Gastrocnemius medialis (tissue), 4 donors: ENCODE measurements around the gene SPTBN4.

Source experiments
- CTCF ChIP-seq, 5 experiments: fragments of 450-650 bp in 3 of 5; fragments of 200-600 bp in 2 of 5; sonication (generic) in 2 of 5; IDR thresholded peaks in 4 of 5; conservative IDR thresholded peaks in 1 of 5; 1 replicate in 4 of 5; 2 replicates in 1 of 5; pipeline ENCODE4 v1.5.1; 2016 to 2019; ENCODE audit warnings: antibody characterized with exemption in 5 of 5, mild to moderate bottlenecking in 3 of 5, moderate library complexity in 3 of 5
- POLR2A ChIP-seq, 2 donors: fragments of 450-650 bp; IDR thresholded peaks; one replicate each; pipeline ENCODE4 v1.6.1; 2017; ENCODE audit warnings: antibody characterized with exemption in 2 of 2, mild to moderate bottlenecking in 2 of 2, moderate library complexity in 2 of 2

DNA sequence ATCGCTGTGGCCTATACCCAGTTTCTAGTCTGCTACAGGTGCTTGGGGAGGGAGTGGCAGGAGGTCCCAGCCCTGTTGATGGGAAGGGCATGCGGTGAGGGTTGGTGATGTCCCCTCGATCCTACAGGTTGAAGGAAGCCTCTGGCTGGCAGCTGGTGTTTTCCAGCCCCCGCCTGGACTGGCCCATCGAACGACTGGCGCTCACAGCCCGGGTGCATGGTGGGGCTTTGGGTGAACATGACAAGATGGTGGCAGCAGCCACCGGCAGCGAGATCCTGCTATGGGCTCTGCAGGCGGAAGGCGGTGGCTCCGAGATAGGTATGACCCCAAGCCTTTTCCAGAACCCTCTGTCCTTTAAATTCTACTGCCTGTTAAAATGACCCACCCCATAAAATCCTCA is 113.8 kb downstream of the SPTBN4 start:
- TF ChIP-seq CTCF (IDR thresholded peaks at IDR 0.05 in 4 of 5, conservative IDR thresholded peaks at IDR 0.05 in 1 of 5) = no peak
- TF ChIP-seq POLR2A (IDR thresholded peaks at IDR 0.05) = no peak
